Lower leg skin (tissue), 3 donors: ENCODE data around the gene PRIM2.

ENCODE experiments used
- CTCF ChIP-seq, 3 donors: fragments of 450-650 bp; IDR thresholded peaks; one replicate each; pipeline ENCODE4 v1.5.1; 2016; ENCODE audit warnings: antibody characterized with exemption in 3 of 3, mild to moderate bottlenecking in 3 of 3, moderate library complexity in 2 of 3
- POLR2A ChIP-seq, 2 donors: fragments of 450-650 bp; IDR thresholded peaks; one replicate each; pipeline ENCODE4 v1.6.1; 2016 to 2017; ENCODE audit warnings: antibody characterized with exemption in 2 of 2, mild to moderate bottlenecking in 1 of 2, moderate library complexity in 1 of 2

- TF ChIP-seq POLR2A (IDR thresholded peaks at IDR 0.05) = no peak
- TF ChIP-seq CTCF (IDR thresholded peaks at IDR 0.05) = no peak
Observed at GRCh38 chr6:57298741-57299140, 18.7 kb upstream of the PRIM2 start.
